GM18907 (cell line): Measurements from ENCODE around the gene LRCOL1.

Experiments
- ATAC-seq: cut with Tn5 transposase; IDR thresholded peaks from one replicate; pipeline ENCODE4 v1.9.1; 2021; ENCODE audit warnings: mild to moderate bottlenecking, moderate library complexity; ENCODE audit not compliant: unreplicated experiment

Gene LRCOL1

GRCh38 chr12:132610051-132610759 is at the start of gene LRCOL1:
Gene LRCOL1, minus strand, starts transcription at chr12:132610582. Its CDS starts 4,331 bp downstream, at chr12:132606251.
- ATAC-seq, result no peak

DNA sequence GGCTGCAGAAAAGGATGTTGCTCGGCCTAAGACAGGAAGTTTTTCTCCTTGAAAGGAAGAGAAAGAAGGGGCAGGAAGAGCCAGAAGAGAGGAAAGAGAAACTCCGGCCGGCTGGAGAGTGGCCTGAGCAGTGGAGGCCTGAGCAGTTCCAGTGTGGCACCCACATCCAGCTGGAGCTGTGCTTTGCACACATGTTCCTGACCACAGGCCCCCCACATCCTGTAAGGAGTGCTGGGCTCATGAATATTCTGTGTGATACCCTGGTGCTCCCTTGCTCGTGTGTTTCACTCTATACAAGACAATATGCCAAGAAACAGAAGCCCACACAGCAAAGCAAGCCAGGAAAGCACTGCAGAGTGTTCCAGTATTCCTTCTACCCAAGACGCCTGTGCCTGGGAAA is 49.7 kb upstream of the LRCOL1 start:
- ATAC-seq, result no peak

DNA sequence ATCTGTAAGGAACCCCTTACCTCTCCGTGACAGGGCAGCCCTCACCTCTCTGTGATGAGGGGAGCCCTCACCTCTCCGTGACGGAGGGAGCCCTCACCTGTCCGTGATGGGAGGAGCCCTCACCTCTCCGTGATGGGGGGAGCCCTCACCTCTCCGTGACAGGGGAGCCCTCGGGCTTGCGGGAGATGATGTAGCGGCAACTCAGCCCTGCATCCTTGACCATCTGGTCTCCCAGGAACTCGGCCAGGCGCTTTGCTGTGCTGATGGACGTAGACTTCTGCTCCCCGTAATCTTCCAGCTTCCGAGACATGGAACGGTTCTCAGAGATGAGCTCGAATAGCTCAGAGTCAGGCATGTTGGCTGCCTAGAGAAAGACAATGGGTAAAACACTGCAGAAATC is 48.8 kb upstream of the LRCOL1 start:
- no peak for ATAC-seq

DNA sequence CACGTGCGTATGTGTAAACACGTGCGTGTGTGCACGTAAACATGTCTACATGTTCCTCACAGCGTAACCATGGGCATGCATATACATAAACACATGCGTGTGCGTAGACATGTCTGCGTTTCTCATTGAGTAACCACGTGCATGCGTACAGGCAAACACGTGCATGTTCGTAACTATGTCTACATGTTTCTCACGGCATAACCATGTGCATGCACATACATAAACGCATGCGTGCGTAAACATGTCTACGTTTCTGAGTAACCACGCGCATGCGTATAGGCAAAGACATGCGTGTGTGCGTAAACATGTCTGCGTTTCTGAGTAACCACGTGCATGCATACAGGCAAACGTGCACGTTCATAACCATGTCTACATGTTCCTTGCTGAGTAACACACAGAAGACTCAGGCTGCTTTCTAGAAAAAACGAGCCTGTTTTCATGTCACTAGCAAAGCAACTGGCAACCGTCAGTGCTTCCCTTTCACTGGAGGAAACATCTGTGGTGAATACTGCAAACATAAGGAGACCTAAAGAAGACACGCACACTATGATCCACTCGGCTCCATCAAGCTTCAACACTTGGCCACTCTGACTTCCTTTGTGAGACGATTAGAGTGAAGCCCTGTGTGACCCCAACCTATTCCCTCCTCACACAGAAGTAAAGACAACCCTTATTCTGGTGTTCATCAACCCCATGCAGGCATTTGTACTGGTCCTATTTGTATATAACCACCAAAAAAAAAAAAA is 47.9 kb upstream of the LRCOL1 start:
- ATAC-seq, result no peak

DNA sequence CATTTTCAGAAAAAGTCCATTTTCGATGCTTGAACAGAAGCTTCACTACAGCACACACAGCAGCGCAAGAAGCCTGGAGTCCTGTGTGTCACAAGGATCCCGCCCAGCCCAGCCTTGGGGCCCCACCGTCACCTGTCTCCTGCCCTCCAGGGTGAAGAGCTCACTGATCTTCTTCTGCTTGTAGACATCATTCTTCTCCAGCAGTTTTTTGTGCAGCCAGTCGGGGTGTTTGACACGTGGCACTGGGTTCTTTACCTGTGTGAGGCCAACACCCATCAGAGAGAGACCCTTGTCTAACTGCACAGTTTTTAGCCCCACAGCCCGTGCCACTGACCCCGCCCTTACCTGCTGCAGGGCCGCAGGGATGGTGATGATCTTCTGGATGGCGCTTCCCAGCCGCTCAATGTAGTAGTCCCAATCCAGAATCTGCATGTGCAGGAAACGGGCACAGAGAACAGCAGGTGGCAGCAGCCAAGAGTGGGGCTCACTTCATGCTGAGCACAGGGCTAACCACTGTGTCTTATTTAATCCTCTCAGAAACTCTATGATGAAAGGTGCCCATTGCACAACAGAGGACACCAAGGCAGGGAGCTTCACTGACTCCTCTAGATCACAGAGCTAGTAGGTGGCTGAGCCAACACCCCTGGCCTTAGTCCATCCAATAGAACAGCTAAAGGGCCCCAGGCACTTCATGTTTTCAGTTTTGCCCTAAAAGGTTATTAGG is 46.8 kb upstream of the LRCOL1 start:
- no peak for ATAC-seq

DNA sequence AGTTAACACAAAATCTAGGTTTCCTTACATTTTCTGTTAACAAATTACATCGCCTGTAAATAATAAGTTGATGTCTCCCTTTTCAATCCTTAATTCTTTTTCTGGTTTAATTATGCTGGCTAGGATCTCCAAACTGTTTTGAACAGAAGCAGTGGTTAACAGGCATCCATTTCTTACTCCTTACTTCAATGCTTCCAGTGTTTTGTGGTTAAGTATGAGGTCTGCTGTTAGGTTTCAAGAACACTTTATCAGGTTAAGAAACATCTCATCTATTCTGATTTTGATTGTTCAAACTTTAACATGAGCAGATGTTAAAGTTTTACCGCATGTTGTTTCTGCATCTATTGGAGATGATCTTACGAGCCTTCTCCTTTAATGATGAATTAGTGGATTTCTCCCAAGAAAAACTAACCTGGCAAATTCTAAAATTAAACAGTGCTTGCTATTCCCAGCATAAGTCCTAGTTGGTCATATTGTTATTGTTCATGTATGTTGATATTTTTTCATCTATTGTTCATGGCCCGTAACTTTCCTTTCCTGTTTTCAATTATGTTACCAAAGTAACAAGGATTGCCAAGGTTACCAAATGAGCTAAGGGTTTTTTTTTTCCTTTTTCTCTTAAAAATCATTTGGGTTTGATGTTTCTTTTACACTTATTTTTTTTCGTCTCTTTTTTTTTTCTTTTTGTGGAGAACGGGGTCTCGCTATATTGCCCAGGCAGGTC is 43.3 kb upstream of the LRCOL1 start:
- ATAC-seq, result no peak

- no peak for ATAC-seq
Measured at GRCh38 chr12:132651444-132652100, 41.2 kb upstream of the LRCOL1 start.

DNA sequence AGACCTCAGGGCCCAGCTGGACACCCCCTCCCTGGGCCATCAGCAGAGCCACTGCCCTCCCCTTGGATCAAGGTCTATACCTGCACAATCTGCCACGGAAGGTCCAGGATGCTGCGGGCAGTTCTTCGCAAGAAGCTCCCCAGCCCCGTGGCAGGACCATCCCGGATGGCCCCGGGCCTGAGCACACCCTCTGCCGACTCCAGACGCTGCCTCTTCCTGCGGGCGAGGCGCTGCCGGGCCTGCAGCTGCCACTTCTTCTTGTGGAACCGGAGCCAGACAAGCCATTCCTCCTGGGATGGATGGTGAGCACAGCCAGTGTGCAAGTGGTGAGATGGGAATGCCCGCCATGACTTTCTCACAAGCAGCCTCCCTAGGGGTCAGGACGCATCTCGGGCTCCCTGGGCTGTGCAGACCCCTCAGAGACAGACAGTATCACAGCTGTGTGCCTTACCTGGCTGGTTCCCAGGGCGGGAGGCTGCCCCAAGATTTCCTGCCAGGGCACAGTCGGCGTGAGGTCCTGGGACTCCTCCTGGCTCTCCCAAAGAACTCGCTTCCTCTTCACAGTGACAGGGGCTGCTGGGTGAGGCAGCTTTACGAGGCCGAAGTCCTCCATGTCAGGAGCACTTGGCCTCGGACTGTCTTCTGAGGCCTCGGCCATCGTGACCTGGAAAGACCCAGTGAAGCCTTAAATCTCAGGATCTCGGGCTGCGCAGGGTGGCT is 39.0 kb upstream of the LRCOL1 start:
- ATAC-seq, result no peak

DNA sequence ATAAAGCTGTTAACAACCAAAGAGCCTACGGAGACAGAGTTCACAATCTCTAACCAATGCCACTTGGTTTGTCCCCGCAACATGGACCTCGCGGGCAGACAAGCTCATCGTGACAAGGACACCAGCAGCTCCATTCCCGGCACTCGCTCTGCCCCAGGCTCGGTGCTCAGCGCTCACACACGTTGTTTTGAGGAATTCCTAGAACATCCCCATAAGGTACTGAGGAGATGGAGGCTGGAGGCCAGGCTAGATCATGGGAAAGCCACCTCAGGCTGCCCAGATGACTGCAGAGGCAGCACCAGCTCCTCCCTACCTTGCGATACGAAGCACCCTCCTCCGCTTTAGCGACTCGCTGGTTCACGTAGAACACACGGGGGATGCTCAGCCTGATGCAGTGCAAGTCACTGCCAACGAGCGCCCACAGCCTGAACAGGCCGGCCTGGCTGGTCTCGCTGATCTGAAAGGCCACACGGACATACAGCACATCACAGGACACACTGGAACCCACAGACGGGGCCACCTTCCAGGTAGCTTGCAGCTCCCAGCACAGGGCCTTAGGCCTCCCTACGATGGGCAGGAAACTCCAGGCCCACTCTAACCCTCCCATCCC is 38.3 kb upstream of the LRCOL1 start:
- no peak for ATAC-seq

DNA sequence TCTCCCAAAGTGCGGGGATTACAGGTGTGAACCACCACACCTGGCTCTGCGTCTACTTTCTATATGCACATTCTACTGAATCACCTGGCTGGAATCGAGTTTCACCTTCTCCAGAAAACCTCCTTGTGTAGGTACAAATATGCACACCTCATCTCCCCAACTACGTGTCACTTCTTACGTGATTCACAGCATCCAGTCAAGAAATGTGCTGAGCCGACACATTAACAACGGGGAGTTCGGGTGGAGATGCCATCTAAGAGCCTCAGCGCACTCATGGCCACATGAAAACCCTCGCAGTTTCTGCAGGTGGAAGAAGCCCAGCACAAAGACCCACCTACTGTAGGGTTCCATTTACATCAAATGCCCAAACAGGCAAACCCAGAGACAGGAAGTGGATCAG is 37.5 kb upstream of the LRCOL1 start:
- no peak for ATAC-seq

DNA sequence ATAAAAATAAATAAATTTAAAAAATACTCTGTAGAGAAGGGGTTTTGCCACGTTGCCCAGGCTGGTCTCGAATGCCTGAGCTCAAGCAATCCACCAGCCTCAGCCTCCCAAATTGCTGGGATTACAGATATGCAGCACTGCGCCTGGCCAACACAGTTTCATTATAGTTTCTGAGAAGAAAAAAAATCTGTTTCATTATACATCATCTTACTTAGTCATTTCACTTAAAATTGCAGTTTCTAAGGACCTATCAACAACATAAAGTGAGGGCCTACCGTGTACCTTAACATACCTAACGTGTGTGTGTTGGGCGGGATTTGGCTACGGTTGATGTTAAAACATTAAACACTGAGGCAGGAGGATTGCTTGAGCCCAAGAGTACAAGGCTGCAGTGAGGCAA is 36.5 kb upstream of the LRCOL1 start:
- ATAC-seq, result no peak

- ATAC-seq, result no peak
Measured at GRCh38 chr12:132642846-132643835, 32.8 kb upstream of the LRCOL1 start.

DNA sequence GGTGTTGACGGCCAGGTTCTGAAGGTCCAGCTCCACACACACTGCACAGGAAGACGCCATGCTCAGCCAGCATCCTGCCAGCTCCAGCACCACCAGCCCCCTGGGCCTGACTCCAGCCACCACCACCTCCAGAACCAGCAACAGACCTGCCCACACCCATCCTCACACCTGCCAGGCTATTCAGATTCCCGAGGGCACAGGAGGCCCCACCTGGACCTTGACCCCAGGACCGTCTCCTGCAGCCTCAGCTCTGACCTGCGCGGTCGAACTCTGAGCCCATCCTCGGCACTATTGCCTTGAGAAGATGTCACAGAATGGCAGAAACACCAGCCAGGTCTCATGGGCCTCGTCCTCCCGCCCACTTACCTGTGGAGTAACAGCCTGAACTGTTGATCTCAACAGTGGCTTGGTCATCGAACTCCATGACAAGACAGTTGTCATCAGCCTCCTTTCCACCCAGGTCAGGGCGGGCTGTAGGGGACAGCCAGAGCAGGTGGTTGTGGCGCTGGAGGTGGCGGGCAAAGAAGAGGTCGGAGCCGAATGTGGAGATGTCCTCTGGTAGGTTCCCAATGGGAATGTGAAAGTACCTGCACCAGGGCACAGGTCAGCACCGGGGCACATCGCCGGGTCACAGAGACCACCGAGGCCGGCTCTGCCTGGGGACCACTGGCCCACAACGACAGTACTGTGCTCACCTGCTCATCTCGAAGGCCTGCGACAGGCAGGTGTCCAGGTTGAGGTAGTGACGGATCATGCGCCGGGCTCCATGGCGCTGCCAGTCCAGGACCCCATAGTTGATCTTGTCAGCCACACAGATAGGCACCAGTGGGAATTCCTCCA is 31.6 kb upstream of the LRCOL1 start:
- ATAC-seq, result no peak

GRCh38 chr12:132640936-132641335 is 30.6 kb upstream of the LRCOL1 start:
- ATAC-seq, result no peak

- no peak for ATAC-seq
Measured at GRCh38 chr12:132639956-132640520, 29.7 kb upstream of the LRCOL1 start.

- ATAC-seq, result no peak
Measured at GRCh38 chr12:132638541-132639408, 28.4 kb upstream of the LRCOL1 start.
